Stimulated activated CD4-positive, alpha-beta T cell treated with anti-CD3 and anti-CD28 coated beads, TNF-alpha, amount 100 ng/mL, for 4 hours (primary cell): ENCODE data around the gene HECTD4.
"Not testable (repeated sequence)": the region's sequence is repeated elsewhere in the genome, so short reads cannot be mapped to it uniquely, and the experiment has no call there.

Experiments used
- DNase-seq, 3 experiments: peaks; one replicate each; pipeline ENCODE4 v3.0.0-alpha.2; 2020; ENCODE audit warnings: low read depth in 3 of 3

HECTD4 gene

DNA sequence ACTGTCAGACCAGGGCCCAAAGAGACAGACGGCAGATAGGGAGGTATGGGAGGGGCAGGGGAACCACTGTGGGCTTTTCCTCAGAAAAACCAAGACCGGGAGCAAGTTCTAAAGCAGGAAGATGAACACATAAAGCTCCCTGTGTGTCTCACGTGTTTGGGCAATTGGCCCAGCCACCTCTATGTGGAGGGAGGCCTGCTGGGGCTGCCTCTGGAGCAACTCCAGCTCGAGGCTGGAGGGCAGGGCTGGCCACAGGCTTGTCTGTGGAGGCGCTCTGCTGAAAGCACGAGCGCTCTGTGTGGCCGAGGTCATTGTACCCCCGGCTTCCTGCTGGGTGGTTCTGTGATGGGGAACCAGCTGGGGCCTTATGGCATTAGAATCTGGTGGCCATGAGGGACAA lies 220.5 kb downstream of the HECTD4 start:
- no peak for DNase-seq

DNA sequence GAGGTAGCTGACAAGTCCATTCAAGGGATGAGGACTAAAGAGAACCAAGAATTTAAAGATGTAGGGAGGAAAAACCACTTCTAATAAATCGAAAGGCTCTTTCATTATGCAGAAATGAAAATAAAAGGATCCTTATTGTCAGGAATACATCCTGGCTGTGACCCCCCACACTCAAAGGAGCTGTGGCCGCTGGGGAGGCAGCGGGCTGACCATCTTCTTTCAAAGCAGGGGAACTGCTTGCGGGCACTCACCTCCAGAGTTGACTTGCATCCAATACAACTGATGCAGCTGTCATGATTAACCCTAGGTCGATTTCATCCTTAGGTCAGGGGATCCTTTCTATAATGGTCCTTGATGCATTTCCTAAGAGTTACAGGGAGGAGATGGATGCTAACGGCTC lies 221.6 kb downstream of the HECTD4 start:
- no peak for DNase-seq

DNA sequence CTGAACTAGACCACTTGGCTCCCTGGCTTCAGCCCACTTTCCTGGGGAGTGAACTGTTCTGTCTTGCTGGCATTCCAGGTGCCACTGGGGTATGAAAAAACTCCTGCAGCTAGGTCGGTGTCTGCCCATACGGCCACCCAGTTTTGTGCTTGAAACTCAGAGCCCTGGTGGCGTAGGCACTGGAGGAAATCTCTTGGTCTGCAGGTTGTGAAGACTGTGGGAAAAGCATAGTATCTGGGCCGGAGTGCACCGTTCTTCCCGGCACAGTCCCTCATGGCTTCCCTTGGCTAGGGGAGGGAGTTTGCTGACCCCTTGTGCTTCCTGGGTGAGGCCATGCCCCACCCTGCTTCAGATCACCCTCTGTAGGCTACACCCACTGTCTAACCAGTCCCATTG lies 223.1 kb downstream of the HECTD4 start:
- DNase-seq: no peak

DNA sequence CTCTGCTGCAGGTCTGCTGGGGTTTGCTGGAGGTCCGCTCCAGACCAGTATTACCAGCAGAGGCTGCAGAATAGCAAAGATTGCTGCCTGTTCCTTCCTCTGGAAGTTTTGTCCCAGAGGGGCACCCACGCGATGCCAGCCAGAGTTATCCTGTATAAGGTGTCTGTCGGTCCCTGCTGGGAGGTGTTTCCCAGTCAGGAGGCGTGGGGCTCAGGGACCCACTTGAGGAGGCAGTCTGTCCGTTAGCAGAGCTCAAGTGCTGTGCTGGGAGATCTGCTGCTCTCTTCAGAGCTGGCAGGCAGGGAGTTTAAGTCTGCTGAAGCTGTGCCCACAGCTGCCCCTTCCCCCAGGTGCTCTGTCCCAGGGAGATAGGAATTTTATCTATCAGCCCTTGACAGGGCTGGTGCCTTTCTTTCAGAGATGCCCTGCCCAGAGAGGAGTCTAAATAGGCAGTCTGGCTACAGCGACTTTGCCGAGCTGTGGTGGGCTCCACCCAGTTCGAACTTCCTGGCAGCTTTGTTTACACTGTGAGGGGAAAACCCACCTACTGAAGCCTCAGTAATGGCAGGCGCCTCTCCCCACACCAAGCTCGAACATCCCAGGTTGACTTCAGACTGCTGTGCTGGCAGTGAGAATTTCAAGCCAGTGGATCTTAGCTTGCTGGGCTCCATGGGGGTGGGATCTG lies 223.6 kb downstream of the HECTD4 start:
- not testable (repeated sequence) for DNase-seq

DNA sequence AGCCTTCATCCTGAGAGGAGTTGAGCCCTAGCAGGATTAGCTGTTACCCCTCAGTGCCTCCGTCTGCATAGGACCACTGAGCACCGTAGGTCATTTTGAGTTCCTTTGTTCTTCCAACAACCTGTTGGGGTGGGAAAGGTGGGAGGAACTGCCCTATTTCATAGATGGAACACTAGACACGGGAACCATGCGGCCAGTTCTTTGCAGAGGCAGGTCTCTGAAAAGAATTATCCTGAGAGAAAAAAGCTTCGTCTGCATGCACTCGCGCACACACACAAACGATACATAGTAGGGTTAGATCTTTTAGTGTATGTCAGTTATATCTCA lies 228.4 kb downstream of the HECTD4 start:
- no peak for DNase-seq

DNA sequence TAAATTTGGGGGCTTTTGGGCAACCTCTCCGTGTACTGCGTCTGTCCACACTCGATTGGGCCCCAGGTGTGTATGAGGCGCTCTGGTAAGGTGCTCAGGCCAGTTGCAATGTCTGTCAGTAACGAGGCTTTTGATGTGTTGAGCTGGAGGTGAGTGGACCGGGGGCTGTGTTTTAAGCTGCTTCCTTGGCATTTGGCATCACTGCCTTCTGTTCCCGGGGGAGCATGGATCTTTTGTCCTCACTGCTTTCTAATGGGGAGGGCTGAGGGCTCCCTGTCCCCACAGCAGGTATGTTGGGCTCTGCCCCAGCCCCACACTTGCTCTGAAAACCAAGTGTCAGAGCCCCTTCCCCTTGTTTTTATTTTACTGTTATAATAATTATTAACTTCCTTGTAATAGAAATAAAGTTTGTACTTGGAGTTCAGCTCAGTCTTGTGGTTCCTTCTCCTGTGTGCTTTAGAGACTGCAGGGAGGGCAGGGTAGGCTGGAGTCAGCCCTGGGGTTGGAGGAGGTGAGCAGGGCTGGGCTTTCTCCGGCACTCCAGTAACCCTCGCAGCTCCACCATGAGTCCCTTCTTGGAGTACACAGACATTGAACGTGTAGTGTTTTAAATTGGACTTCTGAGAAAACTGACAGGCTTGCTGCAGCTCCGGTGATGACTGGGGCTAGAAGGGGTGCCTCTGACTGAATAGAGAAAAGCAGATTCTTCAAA lies 228.9 kb downstream of the HECTD4 start:
- no peak for DNase-seq

DNA sequence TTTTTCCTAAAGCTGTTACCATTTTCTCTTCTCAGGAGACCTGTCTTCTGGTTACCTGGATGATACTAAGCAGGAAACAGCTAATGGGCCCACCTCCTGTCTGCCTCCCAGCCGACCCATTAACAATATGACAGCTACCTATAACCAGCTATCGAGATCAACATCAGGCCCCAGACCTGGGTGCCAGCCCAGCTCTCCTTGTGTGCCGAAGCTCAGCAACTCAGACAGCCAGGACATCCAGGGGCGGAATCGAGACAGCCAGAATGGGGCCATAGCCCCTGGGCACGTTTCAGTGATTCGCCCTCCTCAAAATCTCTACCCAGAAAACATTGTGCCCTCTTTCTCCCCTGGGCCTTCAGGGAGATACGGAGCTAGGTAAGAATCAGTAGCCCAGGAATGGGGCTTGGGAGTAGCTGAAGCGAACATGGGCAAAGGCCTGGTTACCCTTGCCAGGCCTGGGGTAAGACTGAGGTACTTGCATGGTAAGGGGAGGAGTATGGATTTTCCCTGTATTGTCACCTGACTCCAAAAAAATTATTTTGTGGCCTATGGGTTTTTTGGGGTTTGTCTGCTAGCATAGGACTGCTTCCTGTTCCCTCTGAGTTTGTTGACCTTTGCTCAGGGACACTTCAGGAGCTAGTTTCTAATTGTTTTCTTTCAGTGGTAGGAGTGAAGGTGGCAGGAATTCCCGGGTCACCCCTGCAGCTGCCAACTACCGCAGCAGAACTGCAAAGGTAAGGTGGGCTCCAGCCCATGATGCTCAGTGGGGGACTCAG lies 230.3 kb downstream of the HECTD4 start:
- no peak for DNase-seq

DNA sequence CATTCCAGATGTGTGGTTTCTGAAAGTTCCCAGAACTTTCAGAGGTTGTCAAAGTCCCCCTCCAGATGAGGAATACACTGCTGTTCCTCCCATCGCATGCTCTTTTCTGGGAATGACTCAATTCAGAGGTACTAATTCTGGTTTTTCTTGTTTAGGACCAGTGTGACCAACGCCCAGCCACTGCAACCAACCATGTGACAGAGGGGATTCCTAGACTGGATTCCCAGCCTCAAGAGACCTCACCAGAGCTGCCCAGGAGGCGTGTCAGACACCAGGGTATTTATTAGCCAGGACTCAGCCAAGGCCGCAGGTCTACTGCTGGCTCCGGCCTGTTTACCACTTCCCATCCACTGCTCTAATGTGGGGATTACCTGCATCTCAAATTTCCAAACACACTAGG lies 232.6 kb downstream of the HECTD4 start:
- no peak for DNase-seq

DNA sequence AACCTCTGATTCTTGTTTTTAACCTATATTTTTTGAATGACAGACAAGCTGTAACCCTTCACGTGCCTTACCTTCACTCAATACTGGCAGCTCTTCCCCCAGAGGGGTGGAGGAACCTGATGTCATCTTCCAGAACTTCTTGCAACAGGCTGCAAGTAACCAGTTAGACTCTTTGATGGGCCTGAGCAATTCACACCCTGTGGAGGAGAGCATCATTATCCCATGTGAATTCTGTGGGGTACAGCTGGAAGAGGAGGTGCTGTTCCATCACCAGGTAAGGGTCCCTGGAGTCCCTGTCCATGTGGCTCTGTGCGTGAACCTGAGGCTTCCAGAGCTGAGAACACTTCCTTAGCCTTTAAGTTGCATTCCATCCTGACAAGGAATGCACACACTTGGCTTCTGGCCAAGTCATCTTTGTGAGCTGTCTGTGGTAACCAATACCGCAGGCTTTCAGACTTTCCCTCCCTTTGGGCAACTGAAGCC lies 234.2 kb downstream of the HECTD4 start:
- DNase-seq: no peak

DNA sequence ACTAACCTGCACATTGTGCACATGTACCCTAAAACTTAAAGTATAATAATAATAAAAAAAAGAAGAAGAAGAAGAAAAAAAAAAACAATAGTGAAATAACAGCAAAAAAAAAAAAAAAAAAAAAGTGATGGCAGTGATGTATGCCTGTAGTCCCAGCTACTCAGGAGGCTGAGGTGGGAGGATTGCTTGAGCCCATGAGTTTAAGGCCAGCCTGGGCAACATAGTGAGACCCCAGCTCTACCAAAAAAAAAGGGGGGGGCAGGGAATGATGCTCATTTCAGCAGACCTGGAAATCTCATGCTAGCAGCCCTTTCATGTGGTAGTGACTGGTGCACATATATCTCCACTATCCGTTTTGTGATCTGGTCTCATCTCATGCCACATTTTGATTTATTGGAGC lies 236.1 kb downstream of the HECTD4 start:
- no peak for DNase-seq

DNA sequence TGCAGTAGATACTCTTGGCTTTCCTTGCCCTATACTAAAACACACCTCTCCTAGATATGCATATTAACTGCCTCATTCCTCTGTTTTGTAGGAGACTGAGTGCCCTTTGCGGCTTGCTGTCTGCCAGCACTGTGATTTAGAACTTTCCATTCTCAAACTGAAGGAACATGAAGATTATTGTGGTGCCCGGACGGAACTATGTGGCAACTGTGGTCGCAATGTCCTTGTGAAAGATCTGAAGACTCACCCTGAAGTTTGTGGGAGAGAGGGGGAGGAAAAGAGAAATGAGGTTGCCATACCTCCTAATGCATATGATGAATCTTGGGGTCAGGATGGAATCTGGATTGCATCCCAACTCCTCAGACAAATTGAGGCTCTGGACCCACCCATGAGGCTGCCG lies 241.5 kb downstream of the HECTD4 start:
- DNase-seq: no peak

DNA sequence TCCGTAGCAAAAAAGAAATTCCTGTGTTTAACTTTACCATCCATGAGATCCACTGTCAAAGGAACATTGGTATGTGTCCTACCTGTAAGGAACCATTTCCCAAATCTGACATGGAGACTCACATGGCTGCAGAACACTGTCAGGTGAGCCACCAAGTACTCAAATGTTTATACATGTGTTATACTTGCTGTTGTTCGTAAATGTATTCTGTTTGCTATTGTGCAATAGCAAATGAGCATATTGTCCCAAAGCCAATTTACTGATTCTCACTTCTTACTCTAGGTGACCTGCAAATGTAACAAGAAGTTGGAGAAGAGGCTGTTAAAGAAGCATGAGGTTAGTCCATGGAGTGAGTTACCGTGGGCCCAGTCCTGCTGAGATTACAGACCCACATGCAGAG lies 247.5 kb downstream of the HECTD4 start:
- DNase-seq: no peak

DNA sequence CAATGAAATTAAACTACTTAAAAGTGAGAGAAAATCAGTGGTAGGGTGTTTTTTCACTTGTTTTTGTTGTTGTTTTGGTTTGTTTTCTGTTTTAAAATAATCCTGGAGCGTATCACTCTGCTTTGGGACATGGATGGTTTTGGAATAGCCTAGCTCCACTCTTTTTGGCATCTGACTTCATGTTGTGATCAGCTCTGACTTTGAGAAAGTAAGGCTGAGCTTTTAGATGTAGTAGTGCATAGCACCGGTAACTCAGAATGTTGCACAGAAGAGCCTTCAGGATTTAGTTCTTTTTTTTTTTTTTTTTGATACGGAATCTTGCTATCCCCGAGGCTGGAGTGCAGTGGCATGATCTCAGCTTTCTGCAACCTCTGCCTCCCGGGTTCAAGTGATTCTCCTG lies 248.8 kb downstream of the HECTD4 start:
- DNase-seq: no peak

DNA sequence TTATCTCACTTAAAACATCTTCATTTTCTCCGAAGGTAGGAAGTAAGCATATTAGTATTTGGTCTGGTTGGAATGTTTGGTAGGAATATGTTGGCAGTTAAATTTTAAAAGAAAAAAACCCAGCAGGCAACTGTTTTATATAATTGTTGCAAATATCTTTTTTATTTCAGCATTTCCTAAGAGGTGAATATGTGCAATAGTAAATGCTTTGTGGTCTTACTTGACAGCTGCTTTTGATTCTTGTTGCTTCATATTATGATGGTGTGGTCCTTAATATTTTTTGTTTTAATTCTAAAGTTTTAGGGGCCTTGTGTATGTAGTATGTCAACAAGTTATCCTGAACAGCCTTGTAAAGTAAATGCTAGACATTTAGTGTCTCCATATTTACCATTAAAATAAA lies 250.5 kb downstream of the HECTD4 start:
- DNase-seq: no peak

DNA sequence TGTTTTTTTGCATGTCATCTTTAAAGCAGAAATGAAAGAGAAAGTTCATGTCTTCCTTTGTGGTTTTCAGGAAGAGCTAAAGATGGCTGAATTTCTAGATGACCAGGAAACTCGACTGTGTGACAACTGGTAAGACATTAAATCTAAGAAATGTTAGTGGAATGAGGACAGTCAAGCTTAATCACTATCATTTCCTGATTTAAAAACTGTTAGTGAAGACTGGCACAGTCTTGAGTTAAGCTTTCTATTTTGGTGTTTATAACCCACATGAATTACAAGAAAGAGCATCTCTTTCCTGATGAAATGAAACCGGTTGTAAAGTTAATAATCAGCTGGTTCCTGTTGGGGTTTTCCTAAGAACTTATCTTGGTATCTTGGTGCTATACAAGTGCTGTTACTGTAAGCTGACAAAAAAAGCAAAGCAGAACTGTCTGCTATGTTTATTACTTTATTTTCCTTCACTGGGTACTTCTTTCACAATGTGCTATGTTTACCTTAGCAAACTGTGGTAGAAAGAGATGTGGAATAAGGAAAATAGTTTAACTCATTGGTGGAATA lies 251.7 kb downstream of the HECTD4 start:
- DNase-seq: no peak

DNA sequence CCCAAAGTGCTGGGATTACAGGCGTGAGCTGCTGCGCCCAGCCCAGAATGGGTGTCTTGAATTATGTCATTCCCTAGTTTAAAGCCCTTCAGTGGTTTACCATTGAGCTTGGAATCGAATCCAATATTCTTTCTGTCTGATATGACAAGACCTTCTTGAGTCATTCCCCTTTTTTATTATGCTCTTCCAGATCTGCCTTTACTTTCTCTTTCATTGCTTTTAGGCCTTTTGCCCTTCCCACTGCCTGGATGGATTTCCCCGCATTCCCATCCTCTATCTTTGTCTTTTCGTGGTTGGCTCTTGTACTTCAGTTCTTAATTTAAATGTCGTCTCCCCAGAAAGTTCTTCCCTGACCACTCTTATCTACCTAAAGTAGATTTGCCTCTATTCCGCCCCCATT lies 255.3 kb downstream of the HECTD4 start:
- DNase-seq: no peak

DNA sequence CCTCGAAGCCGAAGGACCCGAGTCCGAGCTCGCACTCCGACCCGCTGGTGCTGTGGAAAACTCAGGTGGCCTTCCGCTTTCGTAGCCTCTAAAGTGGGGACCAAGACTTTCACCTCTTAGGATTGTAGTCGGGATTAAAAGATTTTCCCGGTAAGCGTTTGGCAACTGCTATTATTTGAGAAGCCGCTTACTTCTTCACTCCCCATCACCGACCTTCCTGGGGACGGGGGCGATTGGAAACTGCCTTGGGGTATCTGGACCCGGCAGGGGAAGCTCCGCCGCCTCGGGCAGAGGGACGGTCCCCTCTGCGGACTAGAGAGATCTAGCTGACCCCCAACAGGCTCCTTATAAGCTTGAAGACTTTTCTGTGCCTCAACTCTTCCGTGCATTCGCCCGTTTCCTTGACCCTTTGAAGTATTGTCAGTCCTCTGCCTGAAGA lies 256.2 kb downstream of the HECTD4 start:
- no peak for DNase-seq

DNA sequence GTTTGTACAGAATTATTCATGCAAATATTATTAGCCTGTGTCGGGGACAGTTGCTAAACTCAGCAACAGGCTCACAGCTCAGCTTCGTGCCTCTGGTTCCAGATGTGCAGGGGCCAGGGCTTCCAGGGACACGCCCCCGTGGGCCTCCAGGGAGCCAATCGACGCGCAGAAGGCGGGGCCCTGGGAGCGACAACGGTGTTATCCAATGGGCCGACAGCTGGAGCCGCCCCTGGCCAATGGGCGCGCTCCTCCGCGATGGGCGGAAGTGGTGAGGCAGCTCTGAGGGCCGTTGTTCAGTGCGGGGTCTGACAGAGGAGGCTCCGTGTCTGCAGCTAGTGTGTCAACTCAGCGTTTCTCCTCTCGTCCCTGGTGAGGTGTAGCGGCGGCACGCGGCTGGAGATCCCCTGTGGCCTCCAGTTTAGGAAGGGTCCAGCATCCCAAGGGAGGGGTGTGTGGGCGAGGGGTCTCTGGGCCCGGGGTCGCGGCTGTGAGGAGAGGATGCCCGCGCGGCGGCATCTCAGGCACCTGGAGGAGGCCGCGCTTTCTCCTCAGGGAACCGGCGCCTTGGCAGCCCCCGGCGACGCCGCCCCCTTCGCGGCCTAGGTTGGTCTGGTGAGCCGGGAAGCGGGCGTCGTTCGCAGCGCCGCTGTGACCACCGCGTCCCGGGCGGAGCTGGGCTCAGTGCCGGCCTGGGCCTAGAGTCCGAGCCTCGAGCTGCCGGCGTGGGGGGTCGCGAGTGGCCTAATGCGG lies 256.8 kb downstream of the HECTD4 start, which contains the start of gene TRAFD1:
TSS of gene TRAFD1 (plus strand) at position 311 of the 750 bp plus-strand sequence. CDS start 4,963 bp downstream, outside the sequence.
- peak; percentile 95 to 99 (median 97) for DNase-seq

DNA sequence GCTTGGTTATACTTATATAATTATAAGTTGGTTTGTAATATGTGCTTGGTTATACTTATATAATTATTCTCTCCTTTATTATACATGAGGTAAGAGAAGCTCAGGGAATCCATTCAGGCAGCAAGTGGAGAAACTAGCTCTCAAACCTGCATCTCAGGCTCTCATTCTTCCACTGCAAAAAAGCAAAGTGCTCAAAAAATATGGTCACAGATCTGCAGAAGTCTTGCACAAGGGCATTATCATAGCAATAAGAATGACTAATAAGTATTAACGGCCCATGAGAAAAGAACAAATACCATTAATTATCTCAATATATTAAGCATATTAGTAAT lies 257.3 kb downstream of the HECTD4 start:
- no peak for DNase-seq

DNA sequence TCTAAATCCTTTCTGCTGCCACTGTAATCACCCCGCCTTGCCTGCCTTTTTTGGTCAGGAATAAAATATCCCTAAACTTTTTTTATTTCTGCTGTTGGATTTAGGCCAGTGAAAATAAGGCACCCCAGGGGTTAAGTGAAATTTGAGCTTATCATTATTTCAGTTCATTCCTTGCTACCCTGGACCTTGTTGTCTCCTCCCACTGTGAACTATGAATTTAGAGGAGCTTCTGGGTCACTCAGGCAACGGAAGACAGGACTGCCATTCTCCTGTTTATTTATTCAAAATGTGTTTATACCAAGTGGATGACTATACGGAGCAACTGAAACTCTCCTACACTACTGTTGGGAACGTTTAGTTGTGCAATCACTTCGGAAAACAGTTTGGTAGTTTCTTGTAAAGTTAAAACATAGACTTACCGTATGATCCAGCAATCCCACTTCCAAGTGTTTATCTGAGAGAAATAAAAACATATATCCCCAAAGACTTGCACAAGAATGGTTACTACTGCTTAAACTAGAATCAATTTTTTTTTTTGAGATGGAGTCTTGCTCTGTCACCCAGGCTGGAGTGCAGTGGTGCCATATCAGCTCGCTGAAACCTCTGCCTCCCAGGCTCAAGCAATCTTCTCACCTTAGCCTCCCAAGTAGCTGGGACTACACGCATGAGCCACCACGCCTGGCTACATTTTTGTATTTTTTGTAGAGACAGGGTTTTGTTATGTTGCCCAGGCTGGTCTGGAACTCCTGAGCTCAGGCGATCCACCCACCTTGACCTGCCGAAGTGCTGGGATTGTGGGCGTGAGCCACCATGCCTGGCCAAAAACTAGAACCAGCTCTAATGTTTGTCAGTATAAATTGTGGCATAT lies 259.2 kb downstream of the HECTD4 start:
- DNase-seq: no peak
